COR-L47 (cell line): ENCODE results near the gene LPP.

Experiments
- DNase-seq: peaks from one replicate; lab custom pipeline; 2025; lab: John Stamatoyannopoulos, UW

LPP gene

GRCh38 chr3:188473045-188473444, 319.1 kb downstream of the LPP start:
- no peak for DNase-seq

GRCh38 chr3:188473591-188474288, 319.8 kb downstream of the LPP start:
- no peak for DNase-seq

GRCh38 chr3:188476935-188477334, 323.0 kb downstream of the LPP start:
- DNase-seq = no peak

- DNase-seq = no peak
Observed at GRCh38 chr3:188480011-188480410, 326.1 kb downstream of the LPP start.

GRCh38 chr3:188482929-188483328, 329.0 kb downstream of the LPP start:
- DNase-seq = no peak

GRCh38 chr3:188486126-188486525, 332.2 kb downstream of the LPP start:
- no peak for DNase-seq

GRCh38 chr3:188486952-188487351, 333.0 kb downstream of the LPP start:
- no peak for DNase-seq

GRCh38 chr3:188487652-188488051, 333.7 kb downstream of the LPP start:
- no peak for DNase-seq

- no peak for DNase-seq
Observed at GRCh38 chr3:188488801-188489200, 334.8 kb downstream of the LPP start.

GRCh38 chr3:188489639-188490405, 335.9 kb downstream of the LPP start:
- DNase-seq = no peak

GRCh38 chr3:188490416-188490815, 336.5 kb downstream of the LPP start:
- DNase-seq = no peak

- DNase-seq = no peak
Observed at GRCh38 chr3:188491276-188491687, 337.3 kb downstream of the LPP start.

- no peak for DNase-seq
Observed at GRCh38 chr3:188496390-188496789, 342.4 kb downstream of the LPP start.

- no peak for DNase-seq
Observed at GRCh38 chr3:188497021-188497420, 343.1 kb downstream of the LPP start.

GRCh38 chr3:188503647-188504046, 349.7 kb downstream of the LPP start:
- no peak for DNase-seq

GRCh38 chr3:188505151-188505550, 351.2 kb downstream of the LPP start:
- no peak for DNase-seq

GRCh38 chr3:188505911-188506310, 352.0 kb downstream of the LPP start:
- no peak for DNase-seq

- DNase-seq = no peak
Observed at GRCh38 chr3:188506446-188506845, 352.5 kb downstream of the LPP start.

GRCh38 chr3:188507244-188507720, 353.3 kb downstream of the LPP start:
- DNase-seq = no peak

GRCh38 chr3:188508454-188508853, 354.5 kb downstream of the LPP start:
- no peak for DNase-seq

- no peak for DNase-seq
Observed at GRCh38 chr3:188509316-188509715, 355.4 kb downstream of the LPP start.

GRCh38 chr3:188510366-188510765, 356.4 kb downstream of the LPP start:
- DNase-seq = no peak

- no peak for DNase-seq
Observed at GRCh38 chr3:188513662-188514328, 359.8 kb downstream of the LPP start.
